AG08395 (cell line): Measurements from ENCODE around the gene SCN4A.

ENCODE experiments used
- DNase-seq: peaks from one replicate; pipeline ENCODE4 v3.0.0; 2012; ENCODE audit warnings: mixed read lengths, low spot score

SCN4A gene

DNA sequence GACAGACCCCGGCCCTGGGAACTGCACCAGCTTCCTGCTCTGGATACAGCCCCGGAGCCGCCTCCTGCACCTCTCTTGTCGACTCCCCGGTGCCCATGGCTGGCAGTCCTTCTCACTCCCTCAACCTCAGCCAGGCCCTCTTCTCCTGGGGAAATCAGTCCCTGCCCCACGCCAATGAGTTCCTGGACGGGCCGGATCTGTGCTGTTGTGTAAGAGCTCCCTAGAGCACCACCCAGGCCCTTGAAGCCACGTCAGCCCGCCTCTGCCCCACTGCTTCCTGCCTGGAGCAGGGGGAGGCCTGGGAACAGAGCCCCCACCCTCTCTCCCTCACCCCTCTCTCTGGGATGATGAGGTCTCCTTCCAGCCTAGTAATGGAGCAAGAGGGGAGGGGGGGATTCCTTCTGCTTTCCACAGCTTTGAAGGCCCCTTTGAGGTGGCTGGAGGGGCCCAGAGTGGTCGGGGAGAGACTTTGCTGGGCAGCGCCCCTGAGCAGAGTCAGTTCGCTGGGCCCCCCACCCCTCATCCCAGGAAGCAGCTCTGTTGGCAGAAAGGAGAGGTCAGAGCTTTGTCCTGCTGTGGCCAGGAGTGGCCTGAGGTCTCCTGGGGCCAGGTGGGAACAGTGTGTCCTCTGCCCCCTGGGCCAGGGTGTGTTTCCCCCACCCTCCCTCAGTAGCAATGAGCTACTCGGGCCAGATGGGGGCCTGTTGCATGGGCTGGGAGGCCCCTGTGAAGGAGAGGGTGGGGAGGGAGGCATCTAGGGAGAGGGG, 29.2 kb upstream of the SCN4A start:
- no peak for DNase-seq

DNA sequence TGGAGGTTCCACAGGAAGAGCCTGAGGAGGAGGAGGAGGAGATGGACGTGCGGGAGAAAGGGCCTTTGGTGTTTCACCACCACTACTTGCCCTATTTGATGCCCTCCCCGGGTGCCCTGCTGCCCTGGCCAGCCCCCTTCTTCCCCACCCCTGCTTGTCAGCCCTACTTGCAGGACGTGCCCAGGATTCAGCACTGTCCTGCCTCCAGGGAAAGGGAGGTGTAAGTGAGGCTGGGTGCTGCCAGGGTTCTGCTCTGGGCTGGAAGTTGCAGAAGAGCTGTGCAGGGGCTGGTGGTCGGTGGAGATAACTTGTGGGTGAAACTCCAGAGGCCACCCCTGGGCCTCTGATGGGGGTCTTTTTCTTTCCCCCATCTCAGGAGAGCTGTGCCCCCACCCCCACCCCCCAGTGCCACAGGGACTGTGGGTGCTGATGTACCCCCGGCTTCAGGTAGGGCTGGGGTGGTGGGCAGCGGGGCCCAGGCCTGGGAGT, 28.4 kb upstream of the SCN4A start:
- DNase-seq = no peak

DNA sequence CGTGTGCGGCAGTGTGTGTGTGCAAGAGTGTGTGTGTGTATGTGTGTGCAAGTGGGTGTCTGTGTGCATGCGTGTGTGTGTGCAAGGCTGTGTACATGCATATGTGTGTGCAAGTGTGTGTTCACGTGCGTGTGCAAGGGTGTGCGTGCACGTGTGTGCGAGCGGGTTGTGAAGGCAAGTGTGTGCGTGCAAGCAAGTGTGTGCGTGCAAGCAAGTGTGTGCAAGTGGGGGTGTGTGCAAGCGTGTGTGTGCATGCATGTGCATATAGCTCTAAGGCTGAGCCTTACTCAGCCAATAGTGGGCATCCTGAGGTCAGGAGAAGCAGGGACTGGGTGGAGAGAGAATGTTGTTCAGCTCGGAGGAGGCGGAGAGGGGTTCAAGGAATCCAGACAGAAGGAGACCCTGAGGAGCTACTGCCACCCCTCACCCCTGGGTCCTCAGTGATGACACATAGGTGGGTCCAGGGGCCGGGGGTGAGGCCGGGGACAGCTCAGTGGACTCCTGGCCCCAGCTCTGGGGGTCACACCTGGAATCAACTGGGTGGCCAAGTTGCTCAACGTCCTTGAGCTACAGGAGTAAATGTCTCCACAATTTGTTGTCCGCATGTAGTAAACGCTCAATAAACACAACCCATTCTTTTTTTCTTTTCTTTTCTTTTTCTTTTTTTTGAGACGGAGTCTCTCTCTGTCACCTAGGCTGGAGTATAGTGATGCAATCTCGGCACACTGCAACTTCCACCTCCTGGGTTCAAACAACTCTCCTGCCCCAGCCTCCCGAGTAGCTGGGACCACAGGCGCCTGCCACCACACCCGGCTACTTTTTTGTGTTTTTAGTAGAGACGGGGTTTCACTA, 27.2 kb upstream of the SCN4A start:
- DNase-seq = no peak

DNA sequence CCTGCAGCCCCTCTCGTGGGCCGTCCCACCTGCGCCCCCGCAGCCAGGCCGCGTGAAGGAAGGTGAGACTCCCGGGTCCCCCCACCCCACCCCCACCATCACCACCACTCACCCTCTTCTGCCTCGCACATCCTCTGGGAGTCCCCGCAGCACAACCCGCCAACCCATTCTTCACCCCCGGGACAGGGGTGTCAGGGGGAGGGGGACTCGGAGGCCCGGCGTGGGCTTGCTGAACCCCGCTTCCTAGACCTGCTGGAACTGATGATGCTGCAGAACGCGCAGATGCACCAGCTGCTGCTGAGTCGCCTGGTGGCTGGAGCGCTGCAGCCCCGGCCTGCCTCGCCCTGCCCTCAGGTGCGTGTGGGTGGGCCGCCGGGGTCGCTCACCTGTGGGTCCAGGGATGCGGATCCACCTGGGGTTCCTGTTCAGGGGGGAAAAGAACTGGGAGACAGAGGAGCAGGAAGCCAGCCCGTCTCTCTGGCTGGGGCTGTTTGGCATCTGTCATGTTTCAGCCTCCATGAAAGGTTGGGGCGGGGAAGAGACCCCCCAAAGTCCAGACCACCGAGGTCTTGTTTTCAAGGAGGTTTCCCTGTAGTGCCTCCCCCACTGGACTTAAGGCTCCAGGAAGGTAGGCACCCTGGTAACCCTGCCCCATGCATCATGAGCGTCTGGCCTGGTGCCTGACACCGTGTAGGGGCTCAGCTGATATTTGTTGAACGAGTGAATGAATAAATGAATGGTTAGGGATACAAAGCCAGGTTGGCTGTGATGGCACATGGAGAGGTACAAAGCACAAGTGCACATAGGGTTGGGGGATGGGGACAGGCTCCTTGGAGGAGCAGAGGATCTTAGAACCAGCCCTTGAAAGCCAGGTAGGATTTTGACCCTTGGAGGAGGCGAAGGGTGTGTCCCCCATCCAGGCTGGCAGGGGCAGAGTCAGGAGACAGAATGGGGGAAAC, 26.3 kb upstream of the SCN4A start:
- no peak for DNase-seq

DNA sequence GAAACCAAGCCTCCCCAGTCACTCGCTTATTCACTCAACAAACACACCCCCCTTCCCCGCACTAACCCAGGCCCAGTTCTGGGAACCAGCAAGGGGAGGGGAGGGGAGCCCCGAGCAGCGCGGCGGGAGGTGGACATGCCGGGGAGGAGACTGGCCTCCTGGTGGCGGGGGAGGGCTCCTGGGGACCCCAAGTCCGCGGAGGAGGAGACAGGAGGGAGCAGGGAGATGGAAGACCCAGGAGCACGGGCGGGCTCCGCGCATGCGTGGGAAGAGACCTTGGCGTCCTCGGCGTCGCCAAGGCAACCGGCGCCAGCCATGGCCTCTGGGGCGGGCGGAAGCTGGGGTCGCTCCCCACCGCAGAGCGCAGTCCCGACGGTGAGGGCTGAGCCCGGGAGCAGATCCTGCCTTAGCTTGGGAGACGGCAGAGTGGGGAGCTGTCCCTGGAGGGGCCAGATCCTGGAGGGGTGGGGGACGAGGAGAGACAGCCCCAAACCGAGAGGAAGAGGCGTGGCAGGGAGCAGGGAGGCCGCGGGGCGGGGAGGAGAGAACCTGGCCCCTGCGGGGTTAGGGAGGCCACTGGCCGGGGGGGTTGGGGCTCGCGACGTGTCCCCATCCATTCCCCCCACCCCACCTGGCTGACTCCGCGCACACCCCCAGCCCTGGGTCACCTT, 25.5 kb upstream of the SCN4A start, which contains the start of gene PRR29:
TSS of gene PRR29 (plus strand) at position 302 of the 671 bp plus-strand sequence. CDS start at position 316, 14 bp downstream.
- peak; percentile 95 for DNase-seq

DNA sequence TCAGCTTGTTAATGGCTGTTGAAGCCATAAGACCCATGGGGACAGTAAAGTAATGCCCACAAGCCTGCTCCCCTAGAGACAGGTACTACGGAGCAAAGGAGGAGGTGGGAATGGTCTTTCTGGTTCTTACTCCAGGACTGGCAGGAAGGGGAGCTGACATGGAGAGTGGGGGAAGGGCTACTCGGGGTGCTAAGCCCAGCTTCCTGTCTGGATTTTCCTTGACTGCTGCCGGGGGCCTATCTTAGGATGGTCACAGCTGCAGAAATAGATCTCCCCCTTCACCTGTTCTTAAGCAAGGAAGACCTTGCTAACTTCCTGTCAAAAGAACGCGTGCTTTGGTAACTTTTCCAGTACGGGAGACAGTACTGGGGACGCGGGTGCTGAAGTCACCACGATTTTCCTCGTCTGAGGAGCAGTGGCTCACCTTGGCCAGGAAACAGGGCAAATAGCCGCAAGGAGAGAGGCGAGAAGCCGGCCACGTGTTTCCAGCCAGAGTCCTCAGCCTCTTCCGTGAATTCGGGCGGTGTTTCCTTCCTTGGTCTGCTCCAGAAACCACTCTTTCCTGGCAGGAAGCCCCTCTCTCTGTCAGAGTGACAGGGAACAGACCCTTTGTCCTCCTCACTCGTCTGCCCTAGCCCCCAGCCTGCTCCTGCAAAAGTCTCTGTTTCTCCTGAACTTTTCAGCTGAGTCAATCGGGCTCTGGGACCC, 24.8 kb upstream of the SCN4A start:
- DNase-seq = no peak

DNA sequence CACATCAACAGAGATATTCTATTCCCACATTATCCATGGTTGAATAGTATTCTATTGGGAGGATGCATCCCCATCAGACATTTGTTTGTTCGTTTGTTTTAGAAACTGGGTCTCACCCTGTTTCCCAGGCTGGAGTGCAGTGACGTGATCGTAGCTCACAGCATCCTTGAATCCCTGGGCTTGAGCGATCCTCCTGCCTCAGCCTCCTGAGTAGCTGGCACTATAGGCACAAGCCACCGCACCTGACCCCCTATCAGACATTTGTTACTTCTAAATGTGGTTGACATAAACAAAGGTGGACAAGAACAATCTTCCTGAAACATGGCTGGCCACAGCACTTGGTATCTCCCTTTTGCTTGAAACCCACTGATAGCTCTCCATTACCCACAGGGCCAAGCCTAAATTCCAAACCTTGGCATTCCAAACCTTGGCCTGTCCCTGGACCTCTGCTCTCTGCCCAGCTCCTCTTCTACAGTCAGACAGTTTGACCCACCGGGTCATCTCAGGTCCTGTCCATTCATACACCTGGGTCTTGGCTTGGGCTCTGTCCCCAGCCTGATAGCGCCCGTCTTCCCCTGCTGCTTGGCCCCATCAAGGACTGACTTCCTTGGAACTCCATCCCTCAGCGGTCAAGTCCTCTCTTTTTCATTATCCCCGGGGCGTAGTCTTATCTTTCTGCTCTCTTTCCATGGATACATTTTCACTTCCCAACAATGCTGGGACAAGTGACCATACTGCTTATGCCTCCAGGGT, 23.9 kb upstream of the SCN4A start:
- no peak for DNase-seq

DNA sequence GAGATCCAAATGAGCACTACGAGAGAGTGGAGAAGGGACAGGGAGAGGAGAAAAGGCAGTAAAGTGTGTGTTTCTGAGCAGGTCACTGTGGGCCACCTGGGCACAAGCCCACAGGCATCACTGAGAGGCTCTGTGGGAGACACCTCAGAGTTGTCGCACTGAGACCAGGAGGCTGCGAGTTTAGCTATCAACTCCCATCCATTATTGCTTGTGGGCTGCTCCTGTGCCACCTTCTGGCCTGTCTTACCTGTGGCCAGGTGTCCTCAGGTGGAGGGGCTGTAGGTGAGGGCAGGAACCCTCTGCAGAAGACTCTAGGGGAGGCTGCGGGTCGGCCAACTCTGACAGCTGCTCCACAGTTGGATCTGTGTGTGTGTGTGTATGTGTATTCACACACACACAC, 22.9 kb upstream of the SCN4A start:
- DNase-seq = no peak

DNA sequence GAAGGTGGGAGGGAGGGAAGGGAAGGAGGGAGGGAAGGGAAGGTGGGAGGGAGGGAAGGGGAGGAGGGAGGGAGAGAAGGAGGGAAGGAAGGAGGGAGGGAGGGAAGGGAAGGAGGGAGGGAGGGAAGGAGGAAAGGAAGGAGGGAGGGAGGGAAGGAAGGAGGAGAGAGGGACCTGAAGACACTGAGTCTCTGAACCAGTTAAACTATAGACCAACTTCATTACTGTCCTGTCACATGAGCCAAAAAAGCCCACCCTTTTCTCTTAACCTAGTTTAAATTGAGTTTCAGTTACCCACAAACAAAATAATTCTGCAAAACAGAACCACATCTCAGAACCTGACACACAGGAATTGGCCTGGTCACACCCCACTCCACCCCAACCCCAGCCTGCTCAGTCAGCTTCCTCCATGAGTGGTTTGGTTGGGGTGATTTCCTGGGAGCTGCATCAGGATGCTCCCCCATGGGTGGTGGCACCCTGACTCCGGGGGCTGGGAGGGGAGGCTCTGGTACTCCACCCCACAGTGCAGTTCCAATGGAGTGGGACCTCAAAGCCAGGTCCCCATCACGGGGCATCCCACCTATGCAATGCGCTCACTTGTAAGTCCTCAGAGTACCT, 20.8 kb upstream of the SCN4A start:
- no peak for DNase-seq

DNA sequence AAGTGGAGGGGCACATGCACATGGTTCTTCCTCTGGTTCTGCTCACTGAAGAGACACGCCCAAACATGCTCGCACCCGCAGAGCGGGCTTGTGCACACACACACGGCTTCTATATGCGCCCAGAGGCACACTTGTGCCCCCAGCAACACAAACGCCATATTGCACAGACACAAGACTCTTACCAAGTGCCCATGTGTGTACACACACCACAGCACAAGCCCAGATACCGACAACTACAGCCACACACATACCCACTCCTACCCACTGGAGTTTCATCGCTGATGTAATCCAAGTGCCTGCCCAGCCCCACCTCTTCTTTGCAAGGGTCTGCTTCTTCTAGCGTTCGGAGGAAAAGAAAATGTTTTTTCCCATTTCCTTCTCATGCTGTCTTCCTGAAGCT, 18.9 kb upstream of the SCN4A start:
- DNase-seq = no peak

DNA sequence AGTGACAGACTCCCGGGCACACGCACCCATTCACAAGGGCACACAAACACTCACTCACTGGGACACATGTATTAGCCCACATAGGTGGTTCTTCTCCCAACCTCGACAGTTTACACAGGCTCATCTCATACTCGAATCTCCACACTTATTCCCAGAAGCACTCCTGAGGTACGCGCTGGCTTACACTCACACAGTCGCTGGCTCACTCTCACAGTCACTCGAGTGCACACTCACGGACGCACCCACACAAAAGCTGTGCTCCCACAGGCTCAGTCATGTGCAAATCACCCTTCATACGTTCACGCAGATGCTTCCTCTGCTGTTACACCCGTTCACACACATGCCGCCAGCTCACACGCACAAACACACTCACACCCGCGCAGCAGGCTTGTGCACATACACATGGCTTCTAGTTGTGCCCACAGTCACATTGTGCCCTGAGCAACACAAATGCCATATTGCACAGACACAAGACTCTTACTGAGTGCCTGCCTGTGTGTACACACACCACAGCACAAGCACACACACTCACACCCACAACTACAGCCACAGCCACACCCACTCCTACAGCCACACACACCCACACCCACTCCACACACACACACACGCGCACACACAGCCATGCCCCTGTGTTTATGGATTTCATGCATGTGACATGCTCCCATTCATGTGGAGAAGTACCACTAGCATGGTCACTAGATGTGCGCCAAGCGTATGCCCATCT, 17.1 kb upstream of the SCN4A start:
- DNase-seq = no peak

DNA sequence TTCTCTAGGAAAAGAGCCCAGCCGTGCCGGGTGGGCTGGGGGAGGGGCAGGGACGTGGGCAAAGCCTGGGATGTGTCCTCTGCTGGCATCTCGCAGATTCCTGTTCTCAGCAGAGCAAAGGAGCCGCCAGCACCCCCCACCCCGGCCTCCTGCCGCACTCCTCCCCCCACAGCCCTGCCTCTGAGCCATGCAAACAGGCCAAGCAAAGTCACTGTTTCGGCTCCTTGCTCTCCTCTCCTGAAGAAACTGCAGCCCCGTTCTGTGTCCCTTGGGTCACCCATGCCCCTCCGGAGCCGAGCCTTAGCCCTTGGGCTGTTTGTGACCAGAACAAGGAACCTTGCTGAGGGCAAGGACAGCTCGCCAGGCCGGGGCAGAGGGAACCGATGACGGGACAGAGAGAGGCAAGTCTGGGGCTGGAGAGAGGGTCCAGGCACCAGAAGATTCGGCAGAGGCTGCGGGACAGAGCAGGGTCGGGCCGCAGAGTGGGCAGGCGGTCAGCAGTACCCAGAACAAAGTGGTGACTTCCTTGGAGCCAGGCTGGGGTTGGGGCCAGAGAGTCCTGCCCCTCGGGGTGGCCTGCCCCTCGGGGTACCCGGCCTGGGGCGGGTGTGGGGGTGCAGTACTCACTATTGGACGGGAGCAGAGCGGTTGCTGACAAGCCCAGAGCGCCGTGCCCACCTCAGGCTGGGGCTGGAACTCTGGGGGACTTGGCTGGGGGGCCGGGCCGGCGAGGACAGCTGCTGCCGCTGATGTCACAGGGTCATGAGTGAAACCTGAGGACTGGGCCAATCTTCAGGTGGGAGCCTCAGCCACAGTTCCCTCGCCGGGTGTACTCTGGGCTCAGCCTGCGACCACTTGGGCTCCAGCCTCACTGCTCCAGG, 16.3 kb upstream of the SCN4A start:
- no peak for DNase-seq

DNA sequence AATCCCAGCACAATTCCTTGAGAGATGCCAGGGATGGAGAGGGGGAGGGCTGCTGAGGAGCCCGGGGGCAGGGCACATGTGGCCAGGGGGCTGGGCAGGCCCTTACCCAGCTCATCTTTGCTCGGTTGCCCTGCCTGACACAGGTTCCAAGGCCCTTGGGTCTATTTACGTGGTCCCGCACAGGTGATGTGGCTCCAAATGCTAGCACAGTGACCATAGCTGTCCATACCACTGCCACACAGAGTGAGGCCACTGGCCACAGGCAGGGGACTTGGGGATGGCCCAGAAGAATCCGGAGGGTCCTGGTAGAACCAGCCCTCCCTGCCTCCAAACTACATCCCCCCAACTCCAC, 15.4 kb upstream of the SCN4A start:
- DNase-seq = no peak

DNA sequence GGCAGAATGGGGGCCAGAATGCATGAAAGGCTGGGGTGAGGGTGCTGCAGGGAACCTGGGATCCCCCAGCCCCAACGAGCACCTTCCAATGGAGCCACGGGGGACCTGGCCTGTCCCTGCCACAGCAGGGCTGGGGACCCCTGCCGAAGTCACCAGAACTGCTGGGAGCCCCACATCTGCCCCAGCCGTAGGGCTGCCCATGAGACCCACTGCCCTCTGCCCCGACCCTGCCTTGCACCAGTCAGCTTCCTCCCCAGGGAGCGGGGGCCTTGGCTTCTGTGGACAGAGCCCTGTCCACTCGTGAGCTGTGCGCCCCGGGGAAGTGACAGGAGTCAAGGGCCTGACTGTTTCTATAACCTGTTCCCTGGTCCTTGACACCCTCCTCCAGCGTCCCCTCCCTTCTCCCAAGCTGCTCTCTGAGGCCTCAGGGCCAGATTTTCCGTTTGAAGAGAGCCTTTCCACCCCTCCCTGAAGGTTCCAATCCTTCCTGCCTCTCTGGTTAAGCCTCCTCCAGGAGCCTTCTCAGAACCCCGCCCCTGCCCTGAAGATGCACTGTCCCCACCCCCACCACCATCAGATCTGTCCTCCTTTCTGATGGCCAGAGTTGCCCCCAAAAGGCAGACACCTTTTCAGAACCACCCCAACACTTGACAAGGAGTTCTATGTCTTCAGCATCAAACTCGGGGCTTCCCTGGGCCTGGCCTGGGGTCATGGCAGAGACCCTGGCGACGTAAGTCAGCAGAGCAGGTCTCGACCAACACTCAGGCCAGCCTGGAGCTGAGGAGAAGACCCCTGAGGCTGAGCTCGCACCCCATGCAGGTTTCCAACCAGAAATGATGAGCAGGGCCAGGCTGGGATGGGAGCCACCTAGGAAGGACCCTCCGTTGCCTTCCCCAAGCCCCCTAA, 14.8 kb upstream of the SCN4A start:
- no peak for DNase-seq

DNA sequence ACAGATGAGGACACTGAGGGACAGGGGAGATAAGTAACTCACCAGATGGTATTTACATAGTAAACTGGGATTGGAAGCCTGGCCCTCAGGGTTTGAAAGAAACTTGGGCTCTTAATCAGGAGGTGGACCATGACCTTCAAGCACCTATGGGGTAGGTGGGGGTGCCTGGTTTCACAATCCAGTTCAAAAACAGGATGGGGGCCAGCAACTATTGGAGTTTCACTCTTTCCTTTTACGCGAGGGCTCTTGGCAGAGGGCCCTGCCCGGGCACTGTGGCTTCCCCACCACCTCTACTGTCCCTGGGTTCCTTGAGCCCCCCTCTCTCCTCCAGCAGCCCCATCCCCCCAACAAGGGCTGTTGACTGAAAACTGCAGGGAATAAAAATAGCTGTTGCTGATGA, 14.1 kb upstream of the SCN4A start:
- no peak for DNase-seq

DNA sequence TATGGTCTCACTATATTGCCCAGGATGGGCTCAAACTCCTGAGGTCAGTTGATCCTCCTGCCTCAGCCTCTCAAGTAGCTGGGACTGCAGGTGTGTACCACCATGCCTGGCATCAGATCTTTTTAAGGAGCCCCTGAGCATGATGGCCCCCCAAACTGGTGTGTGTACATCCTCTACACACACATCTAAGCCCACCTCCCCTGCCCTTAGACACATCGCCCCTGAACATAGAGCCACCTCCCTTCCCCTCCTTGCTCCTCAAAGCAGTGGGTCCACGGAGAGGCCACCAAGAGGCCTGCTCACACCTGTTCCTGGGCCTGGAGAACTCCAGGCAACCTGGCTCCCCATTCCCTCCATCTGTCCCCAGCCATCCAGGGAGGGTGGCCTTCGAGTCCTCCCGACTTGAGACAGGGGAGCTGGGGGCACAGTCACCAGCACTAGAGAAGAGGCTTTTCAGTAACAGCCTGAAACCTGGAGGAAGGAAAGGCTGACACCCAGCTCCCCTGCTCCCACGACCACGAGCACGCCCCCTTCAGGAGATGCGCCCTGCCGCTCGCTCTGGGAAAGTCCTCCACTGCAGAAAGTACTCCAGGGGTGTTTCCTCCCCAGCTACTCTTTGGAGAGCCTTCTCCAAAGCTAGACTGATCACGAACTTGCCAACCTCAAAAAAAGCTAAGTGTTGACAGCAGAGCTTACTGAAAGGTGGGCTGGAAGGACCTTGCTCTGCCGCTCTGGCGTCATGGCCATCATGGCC, 12.8 kb upstream of the SCN4A start:
- no peak for DNase-seq
